ENCODE results near the gene ZNF224. TPM values are rescaled to one million over a fixed set of nuclear protein-coding genes. Genes with fewer than 3 reads are reported as not detected.

ZNF224 gene
- polyA plus RNA-seq, result 10 to 100 TPM in 1 of 3 donors, 1 to 10 TPM in 2; 5.8 to 11.6 (median 7.2) TPM

GRCh38 chr19:44093931-44094765 lies at the start of gene ZNF224:
ZNF224 (plus strand) TSS chr19:44094361; CDS start chr19:44097874, 3,513 bp downstream.
- Mint-ChIP-seq H3K4me1 (peaks cover 29 to 42% of the 10 kb centered on the region in 2 donors), H3K27ac (peak within 1 kb of the TSS; percentile 82 to 95 (median 92)), H3K9me3 (no peaks in the 10 kb centered on the region), H3K4me3 (peak within 1 kb of the TSS; percentile 98 to 99 (median 98)), H3K27me3 (ENCODE audit: low read depth in 3 of 3) (peaks cover 0 to 5% (median 3%) of the 10 kb centered on the region in 3 donors), H3K36me3 (peaks cover 14 to 21% (median 19%) of the 10 kb centered on the region in 3 donors)
- peak; percentile 78 to 83 (median 82) for DNase-seq

DNA sequence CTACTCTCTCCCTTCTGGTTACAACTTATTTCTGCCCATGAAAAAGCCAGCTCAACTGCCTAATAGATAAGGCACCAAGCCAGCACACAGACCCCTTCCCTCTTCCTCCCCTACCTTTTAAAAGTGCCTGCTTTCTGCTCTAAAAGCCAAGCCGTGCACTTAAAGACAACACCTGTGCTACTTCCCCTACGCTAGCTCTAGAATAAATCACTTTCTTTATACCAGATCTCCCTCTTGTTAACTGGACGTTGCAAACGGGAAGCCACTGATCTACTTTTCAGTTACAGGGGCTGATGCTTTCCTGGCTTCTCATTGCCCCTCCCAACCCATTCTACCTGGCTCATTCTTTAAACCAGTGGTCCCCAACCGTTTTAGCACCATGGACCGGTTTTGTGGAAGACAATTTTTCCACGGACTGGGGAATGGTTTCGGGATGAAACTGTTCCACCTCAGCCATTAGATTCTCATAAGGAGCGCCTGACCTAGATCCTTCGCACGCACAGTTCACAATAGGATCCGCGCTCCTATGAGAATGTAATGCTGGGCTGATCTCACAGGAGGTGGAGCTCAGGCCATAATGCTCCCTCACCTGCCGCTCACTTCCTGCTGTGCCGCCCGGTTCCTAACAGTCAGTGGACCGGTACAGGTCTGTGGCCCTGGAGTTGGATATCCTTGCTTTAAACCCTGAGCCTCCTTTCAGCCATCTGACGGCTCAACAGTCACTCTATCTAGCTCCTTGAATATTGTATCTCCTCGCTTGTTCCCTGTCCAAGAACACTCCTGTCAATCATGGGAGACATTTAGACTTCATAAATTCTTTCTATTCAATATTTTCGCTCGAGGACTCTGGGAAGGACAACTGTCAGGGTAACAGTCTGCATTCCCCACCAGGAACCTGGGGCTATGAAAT lies 43.2 kb upstream of the ZNF224 start:
- Mint-ChIP-seq H3K27me3 (ENCODE audit: low read depth in 3 of 3) (peaks cover 0 to 20% (median 7%) of the 10 kb centered on the region in 3 donors), H3K9me3 (peaks cover 0 to 7% (median 3%) of the 10 kb centered on the region in 6 donors), H3K4me1 (peaks cover 27 to 29% of the 10 kb centered on the region in 2 donors), H3K4me3 (peak overlapping the region; percentile 92 to 97 (median 94)), H3K36me3 (peaks cover 3 to 15% (median 15%) of the 10 kb centered on the region in 3 donors), H3K27ac (peak overlapping the region; percentile 80 to 91 (median 85))
- peak in 1 of 3 donors; percentile 10 for DNase-seq

- peaks cover 5 to 19% (median 18%) of the 10 kb centered on the region in 3 donors for H3K36me3 Mint-ChIP-seq
- H3K27ac Mint-ChIP-seq, result peak within 1 kb of the TSS; percentile 80 to 91 (median 85)
- DNase-seq, result peak; percentile 38 to 52 (median 44)
- peaks cover 27 to 29% of the 10 kb centered on the region in 2 donors for H3K4me1 Mint-ChIP-seq
- H3K4me3 Mint-ChIP-seq, result peak within 1 kb of the TSS; percentile 92 to 97 (median 94)
- peaks cover 0 to 18% (median 6%) of the 10 kb centered on the region in 3 donors for H3K27me3 Mint-ChIP-seq (ENCODE audit: low read depth in 3 of 3)
- H3K9me3 Mint-ChIP-seq, result peaks cover 0 to 7% (median 3%) of the 10 kb centered on the region in 6 donors
Measured at GRCh38 chr19:44051650-44052402, 42.3 kb upstream of the ZNF224 start, which contains the start of gene ZNF223. ZNF223 (plus strand) TSS chr19:44052036; CDS start chr19:44055177, 3,141 bp downstream.

- peaks cover 22 to 24% of the 10 kb centered on the region in 2 donors for H3K4me1 Mint-ChIP-seq
- DNase-seq, result no peak
- H3K4me3 Mint-ChIP-seq, result no peak overlapping the region
- peaks cover 0 to 7% (median under 1%) of the 10 kb centered on the region in 6 donors for H3K9me3 Mint-ChIP-seq
- peaks cover 20 to 51% (median 51%) of the 10 kb centered on the region in 3 donors for H3K36me3 Mint-ChIP-seq
- peaks cover 0 to 8% (median 2%) of the 10 kb centered on the region in 3 donors for H3K27me3 Mint-ChIP-seq (ENCODE audit: low read depth in 3 of 3)
- H3K27ac Mint-ChIP-seq, result no peak overlapping the region
Measured at GRCh38 chr19:44055870-44056269, 38.3 kb upstream of the ZNF224 start.

GRCh38 chr19:44059229-44059628 lies 34.9 kb upstream of the ZNF224 start:
- Mint-ChIP-seq H3K4me1 (no peaks in the 10 kb centered on the region), H3K4me3 (no peak overlapping the region), H3K9me3 (peaks cover 0 to 7% (median 1%) of the 10 kb centered on the region in 6 donors), H3K36me3 (peaks cover 43 to 85% (median 85%) of the 10 kb centered on the region in 3 donors), H3K27ac (no peak overlapping the region), H3K27me3 (ENCODE audit: low read depth in 3 of 3) (no peaks in the 10 kb centered on the region)
- no peak for DNase-seq

GRCh38 chr19:44061038-44061437 lies 33.1 kb upstream of the ZNF224 start:
- H3K4me3 Mint-ChIP-seq, result no peak overlapping the region
- peaks cover 2 to 15% (median 9%) of the 10 kb centered on the region in 6 donors for H3K9me3 Mint-ChIP-seq
- peaks cover 54 to 84% (median 79%) of the 10 kb centered on the region in 3 donors for H3K36me3 Mint-ChIP-seq
- H3K27ac Mint-ChIP-seq, result no peak overlapping the region
- no peak for DNase-seq
- H3K27me3 Mint-ChIP-seq (ENCODE audit: low read depth in 3 of 3), result no peaks in the 10 kb centered on the region
- H3K4me1 Mint-ChIP-seq, result no peaks in the 10 kb centered on the region

- H3K27me3 Mint-ChIP-seq (ENCODE audit: low read depth in 3 of 3), result peaks cover 0 to 4% (median 4%) of the 10 kb centered on the region in 3 donors
- H3K27ac Mint-ChIP-seq, result no peak overlapping the region
- H3K36me3 Mint-ChIP-seq, result peaks cover 54 to 69% (median 60%) of the 10 kb centered on the region in 3 donors
- peaks cover 6% of the 10 kb centered on the region in 2 donors for H3K4me1 Mint-ChIP-seq
- no peak for DNase-seq
- H3K9me3 Mint-ChIP-seq, result peaks cover 20 to 53% (median 40%) of the 10 kb centered on the region in 6 donors
- no peak overlapping the region for H3K4me3 Mint-ChIP-seq
Measured at GRCh38 chr19:44066305-44066704, 27.9 kb upstream of the ZNF224 start.

GRCh38 chr19:44069415-44069814 lies 24.7 kb upstream of the ZNF224 start:
- H3K27ac Mint-ChIP-seq, result no peak overlapping the region
- no peak overlapping the region for H3K4me3 Mint-ChIP-seq
- H3K36me3 Mint-ChIP-seq, result peaks cover 32 to 38% (median 34%) of the 10 kb centered on the region in 3 donors
- DNase-seq, result no peak
- H3K9me3 Mint-ChIP-seq, result peaks cover 24 to 54% (median 41%) of the 10 kb centered on the region in 6 donors
- H3K4me1 Mint-ChIP-seq, result peaks cover 25 to 26% of the 10 kb centered on the region in 2 donors
- H3K27me3 Mint-ChIP-seq (ENCODE audit: low read depth in 3 of 3), result peaks cover 0 to 6% (median 4%) of the 10 kb centered on the region in 3 donors

- peaks cover 25 to 26% of the 10 kb centered on the region in 2 donors for H3K4me1 Mint-ChIP-seq
- H3K27ac Mint-ChIP-seq, result peak within 1 kb of the TSS; percentile 81 to 90 (median 86)
- H3K4me3 Mint-ChIP-seq, result peak within 1 kb of the TSS; percentile 89 to 96 (median 95)
- peaks cover 14 to 35% (median 23%) of the 10 kb centered on the region in 6 donors for H3K9me3 Mint-ChIP-seq
- DNase-seq, result peak; percentile 81 to 85 (median 83)
- peaks cover 14 to 19% (median 17%) of the 10 kb centered on the region in 3 donors for H3K36me3 Mint-ChIP-seq
- H3K27me3 Mint-ChIP-seq (ENCODE audit: low read depth in 3 of 3), result peaks cover 0 to 8% (median 4%) of the 10 kb centered on the region in 3 donors
Measured at GRCh38 chr19:44071824-44072542, 22.2 kb upstream of the ZNF224 start, which contains the start of gene ZNF284. ZNF284 (plus strand) TSS chr19:44072159; CDS start chr19:44076390, 4,231 bp downstream.

- DNase-seq, result peak in 1 of 3 donors; percentile 3
- Mint-ChIP-seq H3K9me3 (peaks cover 11 to 27% (median 17%) of the 10 kb centered on the region in 6 donors), H3K27me3 (ENCODE audit: low read depth in 3 of 3) (peaks cover 0 to 9% (median 2%) of the 10 kb centered on the region in 3 donors), H3K27ac (peak overlapping the region in 5 of 6 donors; percentile 82 to 90 (median 89)), H3K36me3 (peaks cover 10 to 20% (median 18%) of the 10 kb centered on the region in 3 donors), H3K4me3 (peak overlapping the region; percentile 89 to 96 (median 95)), H3K4me1 (peaks cover 25 to 26% of the 10 kb centered on the region in 2 donors)
Measured at GRCh38 chr19:44072543-44073401, 21.4 kb upstream of the ZNF224 start.

DNA sequence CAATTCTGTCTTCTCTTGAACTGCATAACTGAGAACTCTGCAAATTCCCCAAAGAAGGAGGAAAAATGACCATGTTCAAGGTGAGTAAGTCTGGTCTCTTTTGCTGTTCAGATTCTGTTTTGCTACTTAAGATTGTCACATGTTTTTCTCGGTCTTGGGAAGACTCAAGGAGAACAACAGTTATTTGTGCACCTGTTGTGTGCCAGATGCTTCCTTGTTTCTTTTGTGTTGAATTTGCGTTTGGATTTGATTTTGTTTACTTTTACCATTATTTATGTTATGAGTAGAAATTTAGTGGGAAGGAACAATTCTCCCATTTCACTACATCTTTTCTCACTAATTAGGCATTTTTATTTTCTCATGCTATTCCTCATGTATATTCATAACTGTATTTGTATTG lies 17.8 kb upstream of the ZNF224 start:
- peaks cover 0 to 5% (median 0%) of the 10 kb centered on the region in 3 donors for H3K27me3 Mint-ChIP-seq (ENCODE audit: low read depth in 3 of 3)
- peaks cover 19 to 20% of the 10 kb centered on the region in 2 donors for H3K4me1 Mint-ChIP-seq
- H3K27ac Mint-ChIP-seq, result no peak overlapping the region
- no peak overlapping the region for H3K4me3 Mint-ChIP-seq
- peaks cover 0 to 24% (median 23%) of the 10 kb centered on the region in 3 donors for H3K36me3 Mint-ChIP-seq
- peaks cover 0 to 5% (median 3%) of the 10 kb centered on the region in 6 donors for H3K9me3 Mint-ChIP-seq
- no peak for DNase-seq
